MM.1S (cell line): ENCODE data around the gene STK17A.

Experiments used
- CTCF ChIP-seq: fragments of 300-600 bp; sonication (generic); IDR thresholded peaks from 2 replicates; pipeline ENCODE4 v1.5.1; 2016; ENCODE audit warnings: antibody characterized with exemption, low read length, mixed read lengths
- EZH2 ChIP-seq: fragments of 300-600 bp; sonication (generic); optimal IDR thresholded peaks from 2 replicates; pipeline ENCODE3; 2017; ENCODE audit warnings: low read depth, mild to moderate bottlenecking, antibody characterized with exemption, low read length, mixed read lengths
- EZH2phosphoT487 ChIP-seq: fragments of 300-600 bp; sonication (generic); IDR thresholded peaks from 2 replicates; pipeline ENCODE4 v1.6.1; 2018; ENCODE audit warnings: antibody characterized with exemption, low read length

- TF ChIP-seq EZH2phosphoT487 (no peak), CTCF (no peak), EZH2 (no peak)
Observed at GRCh38 chr7:43656997-43657396, 74.1 kb downstream of the STK17A start.
